AG04450 (cell line): ENCODE measurements around the gene SFTPB. TPM values are rescaled to one million over a fixed set of nuclear protein-coding genes. Genes with fewer than 3 reads are reported as not detected.
A peak's percentile ranks its signal among the peaks of the same experiment; 100 is the strongest.

Source experiments
- CTCF ChIA-PET: fragments of 300-600, 350-600 bp; formaldehyde crosslinking; extraction: SDS; loops from one replicate; lab custom pipeline; 2022; ENCODE audit warnings: antibody characterized with exemption, inconsistent platforms; lab: Charles Lee
- POLR2A ChIA-PET: fragments of 350-600 bp; formaldehyde crosslinking; extraction: SDS; loops from one replicate; lab custom pipeline; 2021; ENCODE audit warnings: antibody characterized with exemption, inconsistent platforms; lab: Yijun Ruan, JAX
- DNase-seq: peaks from one replicate; pipeline ENCODE4 v3.0.0-alpha.2; 2011; ENCODE audit warnings: low read depth, low spot score
- H3K27ac ChIP-seq: one replicate; pipeline ENCODE4 v1.5.1; 2012; ENCODE audit warnings: low read depth, low read length, control low read depth
- H3K27me3 ChIP-seq: one replicate; pipeline ENCODE4 v1.6.0; 2012; ENCODE audit warnings: low read length; ENCODE audit not compliant: control insufficient read depth, insufficient read depth
- H3K4me3 ChIP-seq: 2 replicates; pipeline ENCODE4 v1.5.1; 2011; ENCODE audit warnings: mild to moderate bottlenecking, low read depth, low read length, control low read depth
- H3K9me3 ChIP-seq: 2 replicates; pipeline ENCODE4 v1.5.1; 2012; ENCODE audit warnings: low read length; ENCODE audit not compliant: control insufficient read depth, insufficient read depth
- polyA plus RNA-seq: library from polyadenylated mRNA; depleted of rRNA; stranded (reverse); fragments of >200 nt; gene quantifications from 2 replicates; pipeline ENCODE4 v1.2.3, GENCODE V29; 2011
- TF ChIP-seq, protein P1 (sequence below): IDR thresholded peaks from 2 replicates; pipeline ENCODE4 v1.5.1; 2011; ENCODE audit warnings: low read depth, low read length, control low read depth, inconsistent platforms

Gene SFTPB
- polyA plus RNA-seq, 1 experiment = not detected

DNA sequence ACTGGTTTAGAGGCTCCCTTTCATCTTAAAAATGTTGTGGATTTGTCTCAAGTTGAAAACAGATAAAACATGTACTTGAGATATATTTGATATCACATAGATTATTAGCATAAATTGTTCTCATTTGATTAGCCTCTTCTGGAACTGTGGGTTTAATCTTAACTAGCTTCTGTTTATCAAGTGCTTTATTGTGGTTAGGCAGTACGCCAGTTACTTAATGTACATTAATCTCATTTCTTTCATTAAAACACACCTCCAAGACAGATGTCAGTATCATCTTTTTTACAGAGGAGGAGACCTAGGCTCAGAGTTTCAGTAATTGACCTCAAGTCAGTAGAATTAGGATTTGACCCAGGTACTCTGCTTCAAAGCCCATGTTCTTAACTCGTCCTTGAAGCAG lies 21.8 kb downstream of the SFTPB start:
- H3K27ac ChIP-seq = no peak overlapping the region
- no peaks in the 10 kb centered on the region for H3K9me3 ChIP-seq
- ChIA-PET POLR2A (no interaction called here), CTCF (interaction anchor here (0.6 to 1.6 kb wide), 5 partner anchors 9 to 182 kb away, joined by 3 to 20 read pairs (median 4); no protein-coding TSS in a partner anchor)
- TF ChIP-seq, protein P1, sequence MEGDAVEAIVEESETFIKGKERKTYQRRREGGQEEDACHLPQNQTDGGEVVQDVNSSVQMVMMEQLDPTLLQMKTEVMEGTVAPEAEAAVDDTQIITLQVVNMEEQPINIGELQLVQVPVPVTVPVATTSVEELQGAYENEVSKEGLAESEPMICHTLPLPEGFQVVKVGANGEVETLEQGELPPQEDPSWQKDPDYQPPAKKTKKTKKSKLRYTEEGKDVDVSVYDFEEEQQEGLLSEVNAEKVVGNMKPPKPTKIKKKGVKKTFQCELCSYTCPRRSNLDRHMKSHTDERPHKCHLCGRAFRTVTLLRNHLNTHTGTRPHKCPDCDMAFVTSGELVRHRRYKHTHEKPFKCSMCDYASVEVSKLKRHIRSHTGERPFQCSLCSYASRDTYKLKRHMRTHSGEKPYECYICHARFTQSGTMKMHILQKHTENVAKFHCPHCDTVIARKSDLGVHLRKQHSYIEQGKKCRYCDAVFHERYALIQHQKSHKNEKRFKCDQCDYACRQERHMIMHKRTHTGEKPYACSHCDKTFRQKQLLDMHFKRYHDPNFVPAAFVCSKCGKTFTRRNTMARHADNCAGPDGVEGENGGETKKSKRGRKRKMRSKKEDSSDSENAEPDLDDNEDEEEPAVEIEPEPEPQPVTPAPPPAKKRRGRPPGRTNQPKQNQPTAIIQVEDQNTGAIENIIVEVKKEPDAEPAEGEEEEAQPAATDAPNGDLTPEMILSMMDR = no peak
- H3K4me3 ChIP-seq = no peak overlapping the region
- no peak for DNase-seq
- H3K27me3 ChIP-seq = no peaks in the 10 kb centered on the region

DNA sequence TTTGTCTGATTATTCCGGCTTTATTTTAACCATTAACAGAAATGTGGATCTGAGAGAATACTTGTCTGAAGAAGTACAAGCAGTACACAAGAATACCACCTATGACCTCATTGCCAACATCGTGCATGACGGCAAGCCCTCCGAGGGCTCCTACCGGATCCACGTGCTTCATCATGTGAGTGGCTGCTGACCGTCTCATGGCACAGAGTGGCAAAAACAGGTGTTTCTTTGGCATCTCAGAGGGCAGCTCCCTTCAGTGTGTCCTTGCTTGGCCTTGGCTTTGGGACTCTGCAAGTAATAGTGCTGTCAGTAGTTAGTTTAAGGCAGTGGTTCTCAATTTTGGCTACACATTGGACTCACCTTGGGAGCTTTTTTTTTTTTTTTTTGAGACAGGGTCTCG lies 23.1 kb downstream of the SFTPB start:
- ChIA-PET POLR2A (interaction anchor here (0.6 to 0.7 kb wide), 2 partner anchors 9 to 47 kb away, joined by 4 to 7 read pairs; no protein-coding TSS in a partner anchor), CTCF (interaction anchor here (0.6 kb wide), 1 partner anchor 189 kb away, joined by 3 read pairs; no protein-coding TSS in a partner anchor)
- no peak overlapping the region for H3K4me3 ChIP-seq
- DNase-seq = no peak
- H3K27ac ChIP-seq = no peak overlapping the region
- TF ChIP-seq, protein P1 = no peak
- H3K9me3 ChIP-seq = no peaks in the 10 kb centered on the region
- no peaks in the 10 kb centered on the region for H3K27me3 ChIP-seq

DNA sequence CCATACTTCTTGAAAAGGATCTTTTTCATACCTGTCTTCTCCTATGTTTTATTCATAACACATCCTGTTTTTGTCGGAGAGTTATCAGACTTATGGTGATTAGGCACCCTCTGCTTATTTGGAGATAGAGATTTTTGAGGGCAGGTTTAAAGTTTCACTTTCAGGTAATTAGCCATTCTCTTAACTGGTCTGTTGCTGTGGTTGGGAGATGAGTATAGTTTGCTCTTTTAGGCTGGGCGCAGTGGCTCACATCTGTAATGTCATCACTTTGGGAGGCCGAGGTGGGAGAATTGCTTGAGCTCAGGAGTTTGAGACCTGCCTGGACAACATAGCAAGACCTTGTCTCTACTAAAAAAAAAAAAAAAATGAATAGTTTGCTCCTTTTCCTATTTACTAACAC lies 25.3 kb downstream of the SFTPB start:
- DNase-seq = no peak
- CTCF ChIA-PET = interaction anchor here (2.3 kb wide), 1 partner anchor 65 kb away, joined by 11 read pairs; no protein-coding TSS in a partner anchor
- H3K9me3 ChIP-seq = no peaks in the 10 kb centered on the region
- POLR2A ChIA-PET = interaction anchor here (0.7 kb wide), 1 partner anchor 99 kb away, joined by 4 read pairs; no protein-coding TSS in a partner anchor
- no peak overlapping the region for H3K27ac ChIP-seq
- H3K27me3 ChIP-seq = no peaks in the 10 kb centered on the region
- H3K4me3 ChIP-seq = no peak overlapping the region
- TF ChIP-seq, protein P1 = no peak

DNA sequence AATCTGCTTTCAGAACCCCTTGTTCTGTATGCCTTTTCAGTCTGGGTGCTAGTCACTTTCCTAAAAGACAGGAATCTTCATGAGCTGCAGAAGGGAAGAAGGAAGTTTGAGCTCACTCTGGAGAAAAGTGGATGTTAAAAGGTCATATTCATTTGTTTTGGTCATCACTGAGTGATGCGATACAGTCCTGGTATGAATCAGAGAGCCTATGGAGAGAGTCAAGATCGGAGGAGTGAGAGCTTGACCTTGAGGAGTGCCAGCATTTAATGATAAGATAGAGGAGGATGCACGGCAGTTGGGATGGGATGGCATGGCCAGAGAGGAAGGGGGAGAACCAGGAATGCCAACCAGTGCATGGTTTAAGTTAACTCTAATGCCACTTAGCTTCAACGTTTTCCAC lies 32.4 kb downstream of the SFTPB start:
- no peak overlapping the region for H3K4me3 ChIP-seq
- no peaks in the 10 kb centered on the region for H3K27me3 ChIP-seq
- TF ChIP-seq, protein P1 = no peak
- H3K9me3 ChIP-seq = no peaks in the 10 kb centered on the region
- ChIA-PET POLR2A (interaction anchor here (0.6 to 1.2 kb wide), 2 partner anchors 9 to 13 kb away, joined by 3 to 7 read pairs; no protein-coding TSS in a partner anchor), CTCF (interaction anchor here (1.0 to 6.8 kb wide), 11 partner anchors 8 to 181 kb away, joined by 3 to 165 read pairs (median 20); no protein-coding TSS in a partner anchor)
- no peak for DNase-seq
- peak overlapping the region; percentile 21 for H3K27ac ChIP-seq

DNA sequence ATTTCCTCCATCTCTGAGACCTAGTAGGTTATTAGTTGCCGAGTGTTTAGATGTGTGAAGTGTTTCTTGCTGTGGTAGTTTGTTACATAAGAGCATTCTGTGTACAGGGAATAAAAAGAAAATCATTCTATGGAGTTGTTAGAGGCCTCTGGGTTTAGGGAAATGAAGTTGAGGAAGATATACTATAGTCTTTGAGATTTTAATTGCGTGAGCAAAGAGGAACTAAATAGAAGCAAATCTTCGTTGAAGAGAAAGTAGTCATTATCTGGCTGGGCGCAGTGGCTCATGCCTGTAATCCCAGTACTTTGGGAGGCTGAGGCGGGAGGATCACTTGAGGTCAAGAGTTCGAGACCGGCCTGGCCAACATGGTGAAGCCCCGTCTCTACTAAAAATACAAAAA lies 33.0 kb downstream of the SFTPB start:
- no peak overlapping the region for H3K27ac ChIP-seq
- H3K9me3 ChIP-seq = no peaks in the 10 kb centered on the region
- ChIA-PET CTCF (interaction anchor here (1.0 to 6.8 kb wide), 6 partner anchors 14 to 182 kb away, joined by 3 to 165 read pairs (median 18); no protein-coding TSS in a partner anchor), POLR2A (interaction anchor here (0.6 to 1.2 kb wide), 2 partner anchors 10 to 14 kb away, joined by 3 to 7 read pairs; no protein-coding TSS in a partner anchor)
- TF ChIP-seq, protein P1 = no peak
- no peak overlapping the region for H3K4me3 ChIP-seq
- no peak for DNase-seq
- no peaks in the 10 kb centered on the region for H3K27me3 ChIP-seq
